ENCODE measurements around the gene DERL3. TPM values are rescaled to one million over a fixed set of nuclear protein-coding genes. Genes with fewer than 3 reads are reported as not detected.
"Not testable (repeated sequence)": the region's sequence is repeated elsewhere in the genome, so short reads cannot be mapped to it uniquely, and the experiment has no call there.

DERL3 gene
- total RNA-seq, 2 donors from 2014 or later = 9.1 to 20.2 TPM

GRCh38 chr22:23877566-23877965, 38.8 kb upstream of the DERL3 start:
- no peaks in the 10 kb centered on the region for H3K9me3 ChIP-seq
- no peaks in the 10 kb centered on the region for H3K36me3 ChIP-seq
- intact Hi-C loops (cut with DNase I) = no loop called here
- no peaks in the 10 kb centered on the region for H3K27me3 ChIP-seq
- no peaks in the 10 kb centered on the region for H3K4me1 ChIP-seq
- TF ChIP-seq CTCF (IDR thresholded peaks at IDR 0.05) = no peak
- H3K27ac ChIP-seq = no peak overlapping the region
- H3K4me3 ChIP-seq = no peak overlapping the region
- no peak overlapping the region for H3K9ac ChIP-seq (ENCODE audit: low read depth in 2 of 2, low read length in 2 of 2)
- no peak for DNase-seq

- H3K4me3 ChIP-seq = no peak overlapping the region
- no peaks in the 10 kb centered on the region for H3K4me1 ChIP-seq
- no peak overlapping the region for H3K27ac ChIP-seq
- H3K36me3 ChIP-seq = no peaks in the 10 kb centered on the region
- intact Hi-C loops (cut with DNase I) = no loop called here
- H3K27me3 ChIP-seq = no peaks in the 10 kb centered on the region
- H3K9ac ChIP-seq (ENCODE audit: low read depth in 2 of 2, low read length in 2 of 2) = no peak overlapping the region
- no peak for TF ChIP-seq CTCF (IDR thresholded peaks at IDR 0.05)
- DNase-seq = no peak
- H3K9me3 ChIP-seq = no peaks in the 10 kb centered on the region
Observed at GRCh38 chr22:23875801-23876200, 37.0 kb upstream of the DERL3 start.

- Histone ChIP-seq H3K4me3 (no peak overlapping the region), H3K9ac (ENCODE audit: low read depth in 2 of 2, low read length in 2 of 2) (no peak overlapping the region), H3K9me3 (no peaks in the 10 kb centered on the region), H3K27me3 (no peaks in the 10 kb centered on the region), H3K27ac (no peak overlapping the region), H3K4me1 (no peaks in the 10 kb centered on the region), H3K36me3 (no peaks in the 10 kb centered on the region)
- no peak for TF ChIP-seq CTCF (IDR thresholded peaks at IDR 0.05)
- DNase-seq = no peak
- intact Hi-C loops (cut with DNase I) = no loop called here
Observed at GRCh38 chr22:23874871-23875270, 36.1 kb upstream of the DERL3 start.

- Histone ChIP-seq H3K4me1 (no peaks in the 10 kb centered on the region), H3K9ac (ENCODE audit: low read depth in 2 of 2, low read length in 2 of 2) (no peak overlapping the region), H3K9me3 (no peaks in the 10 kb centered on the region), H3K27ac (no peak overlapping the region), H3K27me3 (no peaks in the 10 kb centered on the region), H3K4me3 (no peak overlapping the region), H3K36me3 (no peaks in the 10 kb centered on the region)
- DNase-seq = no peak
- no peak for TF ChIP-seq CTCF (IDR thresholded peaks at IDR 0.05)
- intact Hi-C loops (cut with DNase I) = no loop called here
Observed at GRCh38 chr22:23868580-23868979, 29.8 kb upstream of the DERL3 start.

- not testable (repeated sequence) for DNase-seq; H3K4me3 ChIP-seq; H3K27ac ChIP-seq; H3K4me1 ChIP-seq; H3K36me3 ChIP-seq; H3K9ac ChIP-seq (ENCODE audit: low read depth in 2 of 2, low read length in 2 of 2); H3K9me3 ChIP-seq; H3K27me3 ChIP-seq
- intact Hi-C loops (cut with DNase I) = loop anchor here (5.0 kb wide), 1 partner anchor 93 kb away; no protein-coding TSS in a partner anchor
Observed at GRCh38 chr22:23864499-23865154, 25.8 kb upstream of the DERL3 start.

GRCh38 chr22:23862103-23862502, 23.3 kb upstream of the DERL3 start:
- H3K4me1 ChIP-seq = no peaks in the 10 kb centered on the region

GRCh38 chr22:23860187-23860586, 21.4 kb upstream of the DERL3 start:
- H3K4me3 ChIP-seq; H3K36me3 ChIP-seq; H3K4me1 ChIP-seq; H3K27me3 ChIP-seq; H3K9me3 ChIP-seq; H3K27ac ChIP-seq; H3K9ac ChIP-seq (ENCODE audit: low read depth in 2 of 2, low read length in 2 of 2); DNase-seq: not testable (repeated sequence)
- intact Hi-C loops (cut with DNase I) = loop anchor here (5.0 kb wide), 1 partner anchor 97 kb away; no protein-coding TSS in a partner anchor

More at GRCh38 chr22:23862103-23862502, 23.3 kb upstream of the DERL3 start:
- no peak for DNase-seq
- no peaks in the 10 kb centered on the region for H3K9me3 ChIP-seq
- H3K9ac ChIP-seq (ENCODE audit: low read depth in 2 of 2, low read length in 2 of 2) = no peak overlapping the region
- no peak overlapping the region for H3K27ac ChIP-seq
- no peaks in the 10 kb centered on the region for H3K36me3 ChIP-seq
- H3K4me3 ChIP-seq = no peak overlapping the region
- intact Hi-C loops (cut with DNase I) = loop anchor here (5.0 kb wide), 1 partner anchor 95 kb away; no protein-coding TSS in a partner anchor
- no peaks in the 10 kb centered on the region for H3K27me3 ChIP-seq
- peak; percentile 54 for TF ChIP-seq CTCF (IDR thresholded peaks at IDR 0.05)
